Measurements from ENCODE around the gene SDSL.

DNA sequence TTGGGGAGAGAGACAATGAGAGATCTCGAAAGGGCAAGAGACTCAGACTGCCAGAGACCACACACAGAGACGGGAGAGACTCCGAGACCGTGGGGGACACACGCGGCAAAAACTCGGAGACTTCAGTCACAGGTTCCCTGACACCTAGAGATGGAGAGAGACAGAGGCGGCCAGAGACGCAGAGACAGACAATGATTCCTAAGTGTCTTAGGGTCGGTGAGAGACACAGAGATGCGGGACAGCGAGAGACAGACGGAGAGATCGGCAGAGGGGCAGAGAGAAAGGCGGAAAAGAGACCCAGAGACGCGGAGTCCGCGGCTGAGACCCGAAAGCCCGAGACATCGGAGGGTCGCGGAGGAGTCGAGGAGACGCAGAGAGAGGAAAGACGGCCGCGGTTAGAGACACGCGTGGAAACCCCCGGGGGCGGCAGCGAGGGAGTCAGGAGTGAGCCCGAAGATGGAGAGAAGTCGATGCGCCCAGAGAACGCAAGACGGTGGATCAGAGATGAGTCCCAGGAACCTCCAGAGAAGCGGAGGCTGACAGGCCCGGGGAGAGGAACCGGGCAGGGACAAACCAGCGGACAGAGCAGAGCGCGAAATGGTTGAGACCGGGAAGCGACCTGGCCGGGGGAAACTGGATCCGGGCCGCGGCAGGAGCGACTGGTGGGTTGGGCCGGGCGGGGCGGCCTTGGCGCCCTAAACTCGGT lies 41.7 kb downstream of the SDSL start:
- TF ChIP-seq, protein P1, sequence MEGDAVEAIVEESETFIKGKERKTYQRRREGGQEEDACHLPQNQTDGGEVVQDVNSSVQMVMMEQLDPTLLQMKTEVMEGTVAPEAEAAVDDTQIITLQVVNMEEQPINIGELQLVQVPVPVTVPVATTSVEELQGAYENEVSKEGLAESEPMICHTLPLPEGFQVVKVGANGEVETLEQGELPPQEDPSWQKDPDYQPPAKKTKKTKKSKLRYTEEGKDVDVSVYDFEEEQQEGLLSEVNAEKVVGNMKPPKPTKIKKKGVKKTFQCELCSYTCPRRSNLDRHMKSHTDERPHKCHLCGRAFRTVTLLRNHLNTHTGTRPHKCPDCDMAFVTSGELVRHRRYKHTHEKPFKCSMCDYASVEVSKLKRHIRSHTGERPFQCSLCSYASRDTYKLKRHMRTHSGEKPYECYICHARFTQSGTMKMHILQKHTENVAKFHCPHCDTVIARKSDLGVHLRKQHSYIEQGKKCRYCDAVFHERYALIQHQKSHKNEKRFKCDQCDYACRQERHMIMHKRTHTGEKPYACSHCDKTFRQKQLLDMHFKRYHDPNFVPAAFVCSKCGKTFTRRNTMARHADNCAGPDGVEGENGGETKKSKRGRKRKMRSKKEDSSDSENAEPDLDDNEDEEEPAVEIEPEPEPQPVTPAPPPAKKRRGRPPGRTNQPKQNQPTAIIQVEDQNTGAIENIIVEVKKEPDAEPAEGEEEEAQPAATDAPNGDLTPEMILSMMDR (IDR thresholded peaks at IDR 0.05), result no peak
- no peak for TF ChIP-seq POLR2A (IDR thresholded peaks at IDR 0.05)
- no peak for TF ChIP-seq EP300 (IDR thresholded peaks at IDR 0.05)
